GM21526 (cell line): ENCODE results near the gene APLF.
"Not testable (repeated sequence)": the region's sequence is repeated elsewhere in the genome, so short reads cannot be mapped to it uniquely, and the experiment has no call there.

Experiments used
- ATAC-seq: cut with Tn5 transposase; IDR thresholded peaks from one replicate; pipeline ENCODE4 v1.9.1; 2021; ENCODE audit warnings: moderate library complexity; ENCODE audit not compliant: unreplicated experiment, low FRiP score

APLF gene

GRCh38 chr2:68569604-68570003, 102.2 kb downstream of the APLF start:
- no peak for ATAC-seq

- not testable (repeated sequence) for ATAC-seq
Observed at GRCh38 chr2:68570434-68570833, 103.0 kb downstream of the APLF start.

- no peak for ATAC-seq
Observed at GRCh38 chr2:68574202-68574791, 106.9 kb downstream of the APLF start.

GRCh38 chr2:68577183-68577582, 109.8 kb downstream of the APLF start:
- no peak for ATAC-seq

- no peak for ATAC-seq
Observed at GRCh38 chr2:68579689-68580088, 112.3 kb downstream of the APLF start.

GRCh38 chr2:68588589-68588988, 121.2 kb downstream of the APLF start:
- no peak for ATAC-seq

- ATAC-seq, result no peak
Observed at GRCh38 chr2:68589963-68590362, 122.6 kb downstream of the APLF start.

- no peak for ATAC-seq
Observed at GRCh38 chr2:68590702-68591101, 123.3 kb downstream of the APLF start.

GRCh38 chr2:68591225-68591624, 123.8 kb downstream of the APLF start:
- no peak for ATAC-seq

GRCh38 chr2:68594041-68594440, 126.7 kb downstream of the APLF start:
- ATAC-seq, result no peak

GRCh38 chr2:68594674-68595492, 127.5 kb downstream of the APLF start:
- ATAC-seq, result no peak

GRCh38 chr2:68595493-68595785, 128.1 kb downstream of the APLF start:
- ATAC-seq, result not testable (repeated sequence)

GRCh38 chr2:68600495-68600894, 133.1 kb downstream of the APLF start:
- ATAC-seq, result not testable (repeated sequence)

- no peak for ATAC-seq
Observed at GRCh38 chr2:68603059-68603458, 135.7 kb downstream of the APLF start.

GRCh38 chr2:68604077-68604476, 136.7 kb downstream of the APLF start:
- no peak for ATAC-seq

- ATAC-seq, result no peak
Observed at GRCh38 chr2:68605939-68606338, 138.6 kb downstream of the APLF start.

GRCh38 chr2:68606759-68607158, 139.4 kb downstream of the APLF start:
- ATAC-seq, result no peak

- no peak for ATAC-seq
Observed at GRCh38 chr2:68607837-68608236, 140.5 kb downstream of the APLF start.

- no peak for ATAC-seq
Observed at GRCh38 chr2:68612765-68613519, 145.6 kb downstream of the APLF start.

GRCh38 chr2:68620772-68621171, 153.4 kb downstream of the APLF start:
- ATAC-seq, result no peak

GRCh38 chr2:68623820-68624219, 156.4 kb downstream of the APLF start:
- no peak for ATAC-seq

- ATAC-seq, result no peak
Observed at GRCh38 chr2:68627615-68628014, 160.2 kb downstream of the APLF start.
